Dermis microvascular lymphatic vessel endothelial cell (primary cell): ENCODE data around the gene CDKAL1. TPM values are rescaled to one million over a fixed set of nuclear protein-coding genes. Genes with fewer than 3 reads are reported as not detected.

ENCODE experiments used
- DNase-seq, 2 donors: peaks; one replicate each; pipeline versions ENCODE4 v3.0.0 to v3.0.0-alpha.2; 2010; ENCODE audit warnings: low read depth in 2 of 2
- total RNA-seq: library from RNA; depleted of rRNA; stranded (reverse); fragments of >200 nt; gene quantifications from 2 replicates; pipeline ENCODE4 v1.2.1, GENCODE V29; 2014

Gene CDKAL1
- total RNA-seq, 1 donor from 2014 or later: 17.8 TPM

DNA sequence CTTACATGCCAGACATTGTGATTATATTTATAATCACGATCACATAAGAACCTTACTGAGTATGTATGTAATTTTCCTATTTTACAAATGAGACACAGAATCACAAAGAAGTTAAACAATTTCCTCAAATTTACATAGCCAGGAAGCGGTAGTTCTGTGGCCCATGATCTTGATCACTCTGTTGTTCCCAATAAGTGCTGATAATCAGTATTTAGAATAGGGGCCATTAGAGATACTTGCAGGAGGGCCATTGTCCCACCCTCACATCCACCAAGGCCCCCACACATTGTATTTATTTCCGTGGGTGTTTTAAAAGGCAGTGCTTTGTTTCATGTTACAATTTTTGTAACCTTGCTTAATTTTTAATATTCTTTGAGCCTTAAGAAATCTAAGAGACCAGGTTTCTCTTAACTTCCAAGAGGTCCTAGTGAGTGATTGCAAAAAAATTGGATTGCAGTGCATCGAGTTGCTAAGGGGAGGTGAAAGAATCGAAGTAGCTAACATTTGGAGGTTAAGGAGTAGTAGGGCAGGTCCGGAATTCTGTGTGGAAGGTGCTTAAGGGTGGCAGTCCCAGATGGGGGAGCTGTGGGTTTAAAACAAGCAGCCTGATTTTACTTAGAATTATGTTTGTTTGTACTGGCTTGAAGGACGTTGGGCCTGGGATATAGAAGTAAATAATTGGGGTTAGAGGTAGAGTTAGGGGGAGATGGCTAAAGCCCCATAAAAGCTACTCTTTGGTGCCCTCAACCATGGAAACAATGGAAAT is 339.4 kb downstream of the CDKAL1 start:
- peak in 1 of 2 donors; percentile 35 for DNase-seq

GRCh38 chr6:20875369-20875963 is 341.2 kb downstream of the CDKAL1 start:
- DNase-seq: peak; percentile 26 to 67

DNA sequence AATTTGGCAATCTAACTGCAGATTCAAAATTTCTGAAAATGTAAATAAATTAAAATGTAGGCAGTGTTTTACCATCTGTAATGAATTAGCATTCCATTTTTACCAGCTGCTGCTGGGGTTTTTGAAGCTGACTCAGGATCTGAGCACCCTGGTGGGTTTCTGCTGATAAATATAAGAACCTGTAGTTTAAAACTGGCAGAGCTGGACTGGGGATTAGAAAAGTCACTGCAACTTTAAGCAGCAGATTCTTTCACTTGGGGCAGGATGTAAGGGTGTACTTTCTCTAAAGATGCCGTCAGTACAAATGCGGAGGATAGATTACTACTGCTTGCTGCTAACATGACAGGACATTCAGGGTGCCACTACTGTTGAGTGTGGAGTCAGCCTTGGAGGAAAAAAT is 341.8 kb downstream of the CDKAL1 start:
- DNase-seq: peak in 1 of 2 donors; percentile 36

- no peak for DNase-seq
Measured at GRCh38 chr6:20876561-20876960, 342.3 kb downstream of the CDKAL1 start.

- peak; percentile 32 to 96 for DNase-seq
Measured at GRCh38 chr6:20877008-20877937, 343.0 kb downstream of the CDKAL1 start.

- peak in 1 of 2 donors; percentile 3 for DNase-seq
Measured at GRCh38 chr6:20879121-20879520, 344.9 kb downstream of the CDKAL1 start.

GRCh38 chr6:20879526-20879925 is 345.3 kb downstream of the CDKAL1 start:
- DNase-seq: peak; percentile 70 to 81

- no peak for DNase-seq
Measured at GRCh38 chr6:20881365-20881764, 347.1 kb downstream of the CDKAL1 start.

DNA sequence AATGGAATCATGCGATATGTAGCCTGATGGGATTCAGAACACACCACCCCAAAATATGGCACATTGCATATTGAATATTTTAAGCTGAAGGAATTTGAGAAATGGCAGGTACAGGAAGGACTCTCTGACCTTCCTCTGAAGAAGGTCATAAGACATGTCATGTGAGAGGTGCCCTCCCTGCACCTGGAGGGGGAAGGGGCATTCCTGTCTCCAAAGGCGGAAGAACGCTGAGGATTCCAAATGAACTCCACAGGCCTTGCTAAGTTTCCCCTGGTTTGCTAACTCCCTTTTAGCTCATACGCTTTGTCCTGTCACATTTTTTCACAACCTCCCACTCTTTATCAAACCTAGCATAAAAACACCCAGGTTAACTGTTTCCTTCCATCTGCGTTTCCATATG is 347.8 kb downstream of the CDKAL1 start:
- no peak for DNase-seq

DNA sequence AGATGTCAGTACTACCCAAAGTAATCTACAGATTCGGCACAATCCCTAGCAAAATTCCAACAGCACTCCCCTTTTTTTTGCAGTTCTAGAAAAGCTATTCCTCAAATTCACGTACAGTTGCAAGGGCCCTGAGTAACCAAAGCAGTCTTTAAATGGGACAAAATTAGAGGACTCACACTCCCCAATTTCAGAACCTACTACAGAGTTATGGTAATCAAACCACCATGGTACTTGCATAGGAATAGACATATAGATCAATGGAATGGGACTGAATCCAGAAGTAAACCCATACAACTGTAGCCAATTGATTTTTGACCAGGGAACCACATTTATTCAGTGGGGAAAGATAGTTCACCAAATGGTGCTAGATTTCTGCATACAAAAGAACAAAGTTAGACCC is 350.8 kb downstream of the CDKAL1 start:
- no peak for DNase-seq

DNA sequence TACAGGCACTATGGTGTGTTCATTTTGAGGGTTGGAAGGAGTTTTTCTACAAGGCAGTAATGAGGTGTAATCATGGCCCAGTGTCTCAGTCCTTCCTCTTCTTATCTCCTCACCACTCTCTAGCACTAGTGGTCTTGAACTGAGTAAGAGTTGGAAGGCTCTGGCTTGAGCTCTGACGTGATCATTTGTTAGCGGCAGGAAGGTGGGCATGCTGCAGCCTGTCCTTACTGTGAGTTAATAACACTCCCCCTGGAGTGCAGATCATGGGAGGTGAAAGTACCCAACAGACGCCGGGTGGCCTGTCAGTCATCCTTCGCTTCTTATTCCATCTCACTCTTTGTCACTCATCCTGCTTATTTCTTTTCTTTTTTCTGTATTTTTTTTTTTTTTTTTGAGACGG is 356.9 kb downstream of the CDKAL1 start:
- DNase-seq: no peak

- DNase-seq: no peak
Measured at GRCh38 chr6:20892365-20892764, 358.1 kb downstream of the CDKAL1 start.

DNA sequence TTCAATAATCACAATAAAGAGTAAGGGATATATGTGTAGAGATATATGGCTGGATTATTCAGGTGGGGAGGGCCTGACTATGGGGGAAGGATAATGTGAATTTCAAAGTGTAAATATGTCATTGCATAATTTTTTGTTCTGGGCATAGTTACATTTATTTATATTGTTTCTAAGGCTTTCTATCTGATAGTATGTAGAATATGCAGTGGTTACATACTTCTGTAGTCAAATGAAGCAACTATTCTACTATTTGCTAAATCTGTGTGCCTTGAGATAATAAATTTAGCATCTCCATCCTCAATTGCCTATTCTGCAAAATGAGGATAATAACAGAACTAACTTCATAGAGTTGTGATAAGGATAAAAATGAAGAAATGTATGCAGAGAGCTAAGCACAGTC is 359.2 kb downstream of the CDKAL1 start:
- no peak for DNase-seq

DNA sequence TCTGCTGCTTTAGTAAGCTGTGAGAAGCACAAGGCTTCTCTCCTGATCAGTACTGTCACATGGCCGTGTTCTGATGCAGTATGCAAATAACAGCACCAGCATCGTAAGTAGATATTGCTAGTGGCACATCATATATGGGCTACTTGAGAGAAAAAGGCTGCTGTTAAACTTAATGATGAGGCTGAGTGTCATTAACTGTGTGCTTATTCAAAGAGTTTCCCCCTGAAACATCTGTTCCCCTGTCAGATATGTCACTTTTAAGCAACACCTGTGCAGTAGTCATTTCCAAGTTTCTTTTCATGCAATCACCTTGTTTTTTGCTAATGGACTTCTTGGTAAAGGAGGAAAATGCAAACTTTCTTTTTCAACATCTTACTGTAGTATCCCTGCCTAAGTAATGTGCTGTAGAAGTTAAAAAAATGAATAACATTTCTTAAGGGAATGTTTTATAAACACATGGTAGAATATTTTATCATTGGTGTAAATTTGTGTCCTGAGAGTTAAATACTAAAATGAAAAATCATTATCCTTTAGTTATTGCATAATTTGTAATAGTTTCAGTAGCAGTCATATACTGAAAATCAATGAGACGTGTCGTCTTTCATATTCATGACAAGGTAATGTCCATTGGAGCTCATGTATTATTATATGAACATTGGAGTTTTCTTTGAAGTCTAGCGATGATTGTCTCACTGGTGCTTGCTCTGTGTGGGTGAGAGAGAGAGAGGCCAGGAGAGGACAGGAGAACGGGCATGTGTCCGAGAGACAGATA is 366.3 kb downstream of the CDKAL1 start:
- no peak for DNase-seq

DNA sequence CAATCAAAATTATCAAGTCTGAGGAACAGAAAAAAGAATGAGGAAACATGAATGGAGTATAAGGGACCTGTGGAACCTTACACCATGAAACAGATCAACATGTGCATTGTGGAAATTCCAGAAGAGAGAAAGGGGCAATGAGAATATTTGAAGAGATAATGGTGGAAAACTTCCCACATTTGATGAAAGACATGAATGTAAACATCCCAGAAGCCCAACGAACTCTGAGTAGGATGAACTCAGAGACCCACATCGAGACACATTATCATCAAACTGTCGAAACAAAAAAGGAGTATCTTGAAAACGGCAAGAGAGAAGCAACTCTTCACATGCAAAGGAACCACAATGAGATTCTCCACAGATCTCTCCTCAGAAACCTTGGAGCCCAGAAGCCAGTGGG is 371.1 kb downstream of the CDKAL1 start:
- no peak for DNase-seq

- no peak for DNase-seq
Measured at GRCh38 chr6:20906945-20907344, 372.7 kb downstream of the CDKAL1 start.

DNA sequence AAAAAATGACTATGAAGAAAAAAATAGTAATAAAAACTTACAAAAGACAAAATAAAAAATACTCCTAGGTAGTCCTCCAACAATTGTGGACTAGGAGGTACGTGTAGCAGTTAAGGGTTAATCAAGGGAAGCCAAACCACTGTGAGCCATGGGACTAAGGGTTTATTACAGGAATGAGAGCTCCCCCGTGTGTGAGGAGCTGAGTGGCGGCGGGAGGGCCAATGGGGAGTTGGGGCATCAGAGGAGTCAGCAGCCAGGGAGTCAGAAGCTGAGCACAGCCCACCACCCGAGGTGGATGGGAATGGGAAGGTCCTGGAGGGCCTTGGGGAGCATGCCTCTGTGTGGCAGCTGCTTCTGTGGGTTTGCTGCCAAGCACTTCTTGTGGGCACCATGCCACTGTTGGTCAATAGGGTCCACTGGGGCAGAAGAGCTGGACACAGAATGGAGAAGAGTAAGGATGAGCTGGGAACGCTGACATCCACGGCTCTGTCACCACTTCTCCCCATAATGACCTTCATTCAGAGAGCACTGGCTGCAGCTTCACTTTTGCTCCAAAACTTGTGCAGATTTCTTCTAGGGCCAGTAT is 373.3 kb downstream of the CDKAL1 start:
- no peak for DNase-seq

GRCh38 chr6:20909621-20910020 is 375.4 kb downstream of the CDKAL1 start:
- DNase-seq: no peak

DNA sequence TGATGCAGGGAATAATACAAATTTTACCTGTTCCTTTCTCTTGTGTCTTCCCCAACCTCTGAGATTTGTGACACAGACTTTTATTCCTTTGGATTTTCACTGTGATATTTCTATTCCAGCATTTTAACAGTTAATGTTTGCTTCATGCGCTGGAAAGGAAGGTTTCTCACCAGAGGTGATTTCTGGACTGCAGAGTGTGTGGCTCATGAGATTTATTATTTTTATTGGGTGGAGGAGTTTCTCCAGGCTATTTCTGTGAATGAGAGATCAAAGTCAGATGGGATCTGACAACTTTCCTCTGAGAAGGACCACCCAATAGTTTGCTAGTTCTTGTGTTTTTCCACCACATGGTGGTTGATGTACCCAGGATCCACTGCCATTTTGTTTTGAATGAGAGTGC is 377.5 kb downstream of the CDKAL1 start:
- DNase-seq: no peak

DNA sequence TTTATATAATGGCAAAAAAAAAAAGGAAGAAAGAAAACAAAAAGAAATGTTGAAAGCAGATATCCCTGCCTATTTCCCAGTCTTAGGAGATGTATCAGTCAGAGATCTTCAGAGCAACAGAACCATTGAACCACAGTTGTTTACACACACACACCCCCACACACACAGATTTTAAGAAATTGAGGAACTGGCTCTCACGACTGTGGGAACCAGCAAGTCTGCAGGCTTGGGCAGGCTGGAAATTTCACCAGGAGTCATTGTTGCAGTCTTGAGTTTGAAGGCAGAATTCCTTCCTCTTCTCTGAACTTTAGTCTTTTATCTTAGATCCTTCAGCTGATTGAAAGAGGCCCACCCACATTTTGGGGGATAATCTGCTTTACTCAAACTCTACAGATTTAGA is 380.9 kb downstream of the CDKAL1 start:
- DNase-seq: no peak

DNA sequence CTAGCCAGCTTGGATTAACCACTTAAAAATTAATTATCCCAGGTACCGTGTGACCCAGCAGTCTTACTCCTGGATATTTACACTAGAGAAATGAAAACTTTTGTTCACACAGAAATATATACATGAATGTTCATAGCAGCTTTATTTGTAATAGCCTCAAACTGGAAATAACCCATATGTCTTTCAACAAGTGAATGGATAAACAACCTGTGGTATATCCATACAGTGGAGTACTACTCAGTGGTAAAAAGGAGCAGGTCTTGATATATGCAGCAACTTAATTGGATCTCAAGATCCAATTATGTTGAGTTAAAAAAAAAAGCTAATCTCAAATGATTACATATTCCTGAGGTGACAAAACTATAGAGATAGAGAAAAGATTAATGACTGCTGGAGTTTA is 381.4 kb downstream of the CDKAL1 start:
- no peak for DNase-seq
